ENCODE data around the gene PTBP1. TPM values are rescaled to one million over a fixed set of nuclear protein-coding genes. Genes with fewer than 3 reads are reported as not detected.

The PTBP1 gene
- total RNA-seq, 1 experiment from 2014 or later, result 712 TPM

DNA sequence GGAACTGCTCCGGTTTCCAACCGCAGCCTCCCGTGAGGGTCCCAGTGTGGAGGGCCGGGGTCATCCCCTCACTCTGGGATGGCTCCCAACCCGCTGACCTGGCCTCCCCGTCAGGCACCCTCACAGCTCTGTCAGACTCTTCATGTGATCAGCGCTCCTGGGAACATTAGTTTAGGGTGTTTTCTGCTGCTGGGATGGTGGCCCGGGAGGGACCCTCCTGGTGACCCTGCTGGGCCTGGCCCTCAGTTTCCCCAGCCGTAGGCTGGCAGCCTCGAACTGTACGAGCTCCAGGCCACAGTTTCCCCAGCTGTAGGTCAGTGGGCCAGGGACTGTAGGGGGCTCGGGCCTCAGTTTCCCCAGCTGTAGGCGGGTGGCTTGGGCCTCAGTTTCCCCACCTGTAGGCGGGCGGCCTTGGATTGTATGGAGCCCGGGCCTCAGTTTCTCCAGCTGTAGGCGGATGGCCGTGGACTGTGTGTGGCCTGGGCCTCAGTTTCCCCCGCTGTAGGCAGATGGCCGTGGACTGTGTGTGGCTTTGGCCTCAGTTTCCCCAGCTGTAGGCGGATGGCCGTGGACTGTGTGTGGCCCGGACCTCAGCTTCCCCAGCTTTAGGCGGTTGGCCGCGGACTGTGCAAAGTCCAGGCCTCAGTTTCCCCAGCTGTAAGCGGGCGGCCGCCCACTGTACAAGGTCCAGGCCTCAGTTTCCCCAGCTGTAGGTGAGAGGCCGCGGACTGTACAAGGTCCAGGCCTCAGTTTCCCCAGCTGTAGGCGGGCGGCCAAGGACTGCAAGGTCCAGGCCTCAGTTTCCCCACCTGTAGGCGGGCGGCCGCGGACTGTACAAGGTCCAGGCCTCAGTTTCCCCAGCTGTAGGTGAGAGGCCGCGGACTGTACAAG lies 1.3 kb upstream of the PTBP1 start:
- Mint-ChIP-seq H3K4me3 (peak overlapping the region; percentile 35 to 74; a peak in 2 of 5 replicates), H3K4me1 (peaks cover 24 to 34% of the 10 kb centered on the region in 2 experiments), H3K27me3 (ENCODE audit: low read depth) (no peaks in the 10 kb centered on the region), H3K9me3 (no peaks in the 10 kb centered on the region; a peak in 1 of 5 replicates), H3K36me3 (ENCODE audit: insufficient read depth in 1 of 3, low read depth in 3 of 3) (peaks cover 21 to 25% (median 25%) of the 10 kb centered on the region in 3 experiments; a peak in 6 of 7 replicates), H3K27ac (no peak overlapping the region)
- Histone ChIP-seq H3K9me3 (ENCODE audit: control insufficient read depth, low read depth, low read length) (no peaks in the 10 kb centered on the region), H3K14ac (ENCODE audit: insufficient read depth, low read length) (no peak overlapping the region), H2BK12ac (ENCODE audit: insufficient read length, low read depth, low read length) (no peak overlapping the region), H2BK5ac (ENCODE audit: insufficient read length, low read length) (no peak overlapping the region), H3K23ac (ENCODE audit: insufficient read length, low read depth, low read length) (no peak overlapping the region), H2BK120ac (ENCODE audit: low read depth, low read length, poor library complexity, severe bottlenecking) (no peak overlapping the region), H3K27me3 (ENCODE audit: insufficient read depth, low read length) (no peaks in the 10 kb centered on the region), H4K20me1 (ENCODE audit: control insufficient read depth, insufficient read depth, insufficient read length) (peaks cover 4% of the 10 kb centered on the region), H2BK20ac (ENCODE audit: low read depth, low read length, poor library complexity, severe bottlenecking) (no peak overlapping the region), H3T11ph (ENCODE audit: low read length) (no peak overlapping the region), H2AK5ac (ENCODE audit: insufficient read length, low read length) (no peak overlapping the region), H3K23me2 (ENCODE audit: insufficient read length, low read depth, low read length, poor library complexity, severe bottlenecking) (peaks cover 9% of the 10 kb centered on the region), H4K8ac (replicated peaks; ENCODE audit: insufficient read length, low read depth, low read length) (no peak overlapping the region), H3K4me2 (ENCODE audit: insufficient read depth, insufficient read length, low read length) (no peak overlapping the region), H3K27ac (ENCODE audit: insufficient read length, low read depth, low read length) (no peak overlapping the region), H3K9ac (ENCODE audit: extremely low read depth, insufficient read length, low read length) (no peak overlapping the region), H2BK15ac (ENCODE audit: low read depth, low read length) (no peak overlapping the region), H3K18ac (ENCODE audit: insufficient read length, low read depth, low read length) (no peak overlapping the region), H2AFZ (ENCODE audit: low read length) (no peak overlapping the region), H3K79me1 (ENCODE audit: insufficient read depth, low read depth, low read length, poor library complexity, severe bottlenecking) (peaks cover 3% of the 10 kb centered on the region), H3K4ac (ENCODE audit: low read depth, low read length) (no peak overlapping the region), H4K5ac (ENCODE audit: insufficient read length, low read depth, low read length) (no peak overlapping the region), H4K91ac (ENCODE audit: insufficient read length, low read depth, low read length) (no peak overlapping the region), H3K56ac (ENCODE audit: insufficient read length, low read depth, low read length) (no peak overlapping the region), H3K79me2 (ENCODE audit: insufficient read depth, low read length) (peaks cover 28% of the 10 kb centered on the region), H3K4me1 (ENCODE audit: insufficient read depth, low read length) (no peaks in the 10 kb centered on the region; the same call in 1 of the 2 replicates)
- WGBS (ENCODE audit: extremely low coverage, insufficient read length, low lambda C conversion rate), result no CpG with 5 or more reads among the region's 39 CpGs
- TF ChIP-seq, protein P1, sequence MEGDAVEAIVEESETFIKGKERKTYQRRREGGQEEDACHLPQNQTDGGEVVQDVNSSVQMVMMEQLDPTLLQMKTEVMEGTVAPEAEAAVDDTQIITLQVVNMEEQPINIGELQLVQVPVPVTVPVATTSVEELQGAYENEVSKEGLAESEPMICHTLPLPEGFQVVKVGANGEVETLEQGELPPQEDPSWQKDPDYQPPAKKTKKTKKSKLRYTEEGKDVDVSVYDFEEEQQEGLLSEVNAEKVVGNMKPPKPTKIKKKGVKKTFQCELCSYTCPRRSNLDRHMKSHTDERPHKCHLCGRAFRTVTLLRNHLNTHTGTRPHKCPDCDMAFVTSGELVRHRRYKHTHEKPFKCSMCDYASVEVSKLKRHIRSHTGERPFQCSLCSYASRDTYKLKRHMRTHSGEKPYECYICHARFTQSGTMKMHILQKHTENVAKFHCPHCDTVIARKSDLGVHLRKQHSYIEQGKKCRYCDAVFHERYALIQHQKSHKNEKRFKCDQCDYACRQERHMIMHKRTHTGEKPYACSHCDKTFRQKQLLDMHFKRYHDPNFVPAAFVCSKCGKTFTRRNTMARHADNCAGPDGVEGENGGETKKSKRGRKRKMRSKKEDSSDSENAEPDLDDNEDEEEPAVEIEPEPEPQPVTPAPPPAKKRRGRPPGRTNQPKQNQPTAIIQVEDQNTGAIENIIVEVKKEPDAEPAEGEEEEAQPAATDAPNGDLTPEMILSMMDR (conservative IDR thresholded peaks at IDR 0.05), result no peak
- peak; percentile 28 for DNase-seq

Data from H9 (cell line).